ENCODE results near the gene XRN1. TPM values are rescaled to one million over a fixed set of nuclear protein-coding genes. Genes with fewer than 3 reads are reported as not detected.

Gene XRN1
- total and polyA plus RNA-seq, 2 of the 8 experiments (the other 6 are each of a cell fraction or from before 2014, with no cell fraction given): 1.9 to 17.2 TPM

DNA sequence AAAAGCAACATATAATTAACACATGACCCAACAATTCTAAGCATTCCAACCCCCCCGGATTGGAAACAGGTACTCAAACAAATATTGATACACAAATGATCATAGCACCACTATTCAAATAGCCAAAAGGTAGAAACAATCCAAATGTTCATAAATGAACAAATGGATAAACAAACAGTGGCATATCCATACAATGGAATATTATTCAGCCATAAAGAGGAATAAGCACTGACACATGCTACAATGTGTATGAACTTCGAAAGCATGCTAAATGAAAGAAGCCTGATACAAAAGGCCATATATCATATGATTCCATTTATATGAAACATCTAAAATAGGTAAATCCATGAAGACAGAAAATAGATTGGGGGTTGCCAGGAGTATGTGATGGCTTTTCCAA, 62.8 kb downstream of the XRN1 start:
- H2BK12ac ChIP-seq (ENCODE audit: low read depth, low read length): no peak overlapping the region
- H3K36me3 ChIP-seq (ENCODE audit: control insufficient read depth in 2 of 4, insufficient read depth in 4 of 4, low read length in 3 of 4): peaks cover 0 to 15% (median 0%) of the 10 kb centered on the region in 4 experiments; a peak in 3 of 8 replicates
- H3K14ac ChIP-seq (ENCODE audit: insufficient read length): no peak overlapping the region
- no peak overlapping the region for H4K91ac ChIP-seq (replicated peaks; ENCODE audit: insufficient read length, low read length)
- ChIA-PET POLR2A (ENCODE audit: partially characterized antibody) (no interaction called here), CTCF (ENCODE audit: partially characterized antibody) (no interaction called here)
- H2BK15ac ChIP-seq (ENCODE audit: low read length): no peak overlapping the region
- H3K4me3 ChIP-seq (ENCODE audit: extremely low read depth in 1 of 4, insufficient read depth in 2 of 4, low read depth in 3 of 4, low read length in 4 of 4): no peak overlapping the region
- H3K4me1 ChIP-seq (replicated peaks in 1 of 4; ENCODE audit: control insufficient read depth in 3 of 4, insufficient read depth in 4 of 4, low read length in 3 of 4): no peaks in the 10 kb centered on the region
- no peak overlapping the region for H4K5ac ChIP-seq (ENCODE audit: insufficient read length, low read depth, low read length)
- H2BK20ac ChIP-seq (ENCODE audit: low read length): no peak overlapping the region
- H4K8ac ChIP-seq (ENCODE audit: extremely low read depth, insufficient read depth, low read length): no peak overlapping the region
- no peaks in the 10 kb centered on the region for H3K27me3 ChIP-seq (replicated peaks in 1 of 4; ENCODE audit: control insufficient read depth in 3 of 4, extremely low read depth in 1 of 4, insufficient read depth in 3 of 4, low read length in 3 of 4)
- no peak for FAIRE-seq
- no peaks in the 10 kb centered on the region for H3K9me3 ChIP-seq (ENCODE audit: insufficient read depth in 2 of 2, low read depth in 1 of 2, low read length in 1 of 2)
- no peak overlapping the region for H3K9ac ChIP-seq (replicated peaks in 1 of 4; ENCODE audit: extremely low read depth in 1 of 4, low read depth in 3 of 4, low read length in 3 of 4)
- H3K23ac ChIP-seq (ENCODE audit: insufficient read length): no peak overlapping the region
- no peak overlapping the region for H2AFZ ChIP-seq (ENCODE audit: low read length)
- no peak overlapping the region for H3K27ac ChIP-seq (ENCODE audit: low read depth, low read length)
- H3K23me2 ChIP-seq (ENCODE audit: low read depth, low read length): no peaks in the 10 kb centered on the region
- H2AK5ac ChIP-seq (ENCODE audit: low read depth, low read length): no peak overlapping the region
- no peak overlapping the region for H3K18ac ChIP-seq (ENCODE audit: extremely low read depth, low read length)
- no peak overlapping the region for H3K56ac ChIP-seq (replicated peaks; ENCODE audit: insufficient read length, low read depth, low read length)
- no peaks in the 10 kb centered on the region for H3K79me1 ChIP-seq (ENCODE audit: low read depth, low read length)
- TF ChIP-seq SAP30 (IDR thresholded peaks at IDR 0.05; ENCODE audit: insufficient read depth, insufficient replicate concordance, low read length): no peak
- TF ChIP-seq EP300 (IDR thresholded peaks at IDR 0.05; ENCODE audit: borderline replicate concordance in 1 of 2, low read depth in 2 of 2, low read length in 2 of 2): no peak
- H3K4me2 ChIP-seq (ENCODE audit: insufficient read depth in 1 of 2, low read depth in 2 of 2, low read length in 2 of 2): no peak overlapping the region
- DNase-seq (ENCODE audit: low read depth in 1 of 2, low spot score in 2 of 2): no peak
- no peaks in the 10 kb centered on the region for H4K20me1 ChIP-seq (replicated peaks in 1 of 2; ENCODE audit: control insufficient read depth in 1 of 2, insufficient read depth in 2 of 2, low read length in 2 of 2)
- H2BK120ac ChIP-seq (replicated peaks; ENCODE audit: low read depth, low read length): no peak overlapping the region
- 98% methylated on average over 2 of the region's 2 CpGs; no CpG with 5 or more reads in 1 of the 2 experiments for WGBS, 2 experiments (ENCODE audit: extremely low coverage in 1 of 2, insufficient coverage in 1 of 2, insufficient read length in 1 of 2, insufficient replicate concordance in 2 of 2, low coverage in 1 of 2, low lambda C conversion rate in 2 of 2, missing lambda C conversion rate in 1 of 2)
- H2BK5ac ChIP-seq (ENCODE audit: low read depth, low read length): no peak overlapping the region
- H3K4ac ChIP-seq (replicated peaks; ENCODE audit: insufficient read length, low read depth, low read length): no peak overlapping the region
- H3K79me2 ChIP-seq (ENCODE audit: control insufficient read depth in 1 of 2, insufficient read depth in 2 of 2, low read length in 2 of 2): no peaks in the 10 kb centered on the region
